Stimulated activated CD8-positive, alpha-beta memory T cell treated with anti-CD3 and anti-CD28 coated beads, Interleukin-7, amount 100 ng/mL, for 4 hours (primary cell): ENCODE results near the gene STEAP4.
"Not testable (repeated sequence)": the region's sequence is repeated elsewhere in the genome, so short reads cannot be mapped to it uniquely, and the experiment has no call there.

Source experiments
- DNase-seq, 2 donors: peaks; one replicate each; pipeline ENCODE4 v3.0.0-alpha.2; 2020; ENCODE audit warnings: low read depth in 2 of 2

STEAP4 gene

GRCh38 chr7:88268858-88269257 lies 37.8 kb downstream of the STEAP4 start:
- no peak for DNase-seq

DNA sequence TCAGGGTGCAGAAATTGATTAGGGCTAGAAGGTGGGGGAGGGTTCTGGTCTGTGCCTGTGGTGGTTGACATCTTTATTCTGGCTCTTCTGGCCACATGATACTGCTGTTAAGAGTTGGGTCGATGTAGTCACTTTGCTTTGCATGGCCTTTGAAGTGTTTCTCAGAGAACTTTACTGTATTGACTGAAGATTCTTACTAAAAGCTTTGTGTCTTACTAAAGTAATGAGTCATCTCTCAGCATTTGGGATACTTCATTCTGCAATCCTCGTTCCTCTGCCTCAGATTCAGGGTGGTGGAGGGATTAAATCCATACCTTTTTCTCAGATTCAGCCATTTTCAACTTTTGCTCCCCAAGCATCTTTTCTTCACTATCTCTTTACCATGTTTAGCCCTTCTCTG lies 38.6 kb downstream of the STEAP4 start:
- no peak for DNase-seq

DNA sequence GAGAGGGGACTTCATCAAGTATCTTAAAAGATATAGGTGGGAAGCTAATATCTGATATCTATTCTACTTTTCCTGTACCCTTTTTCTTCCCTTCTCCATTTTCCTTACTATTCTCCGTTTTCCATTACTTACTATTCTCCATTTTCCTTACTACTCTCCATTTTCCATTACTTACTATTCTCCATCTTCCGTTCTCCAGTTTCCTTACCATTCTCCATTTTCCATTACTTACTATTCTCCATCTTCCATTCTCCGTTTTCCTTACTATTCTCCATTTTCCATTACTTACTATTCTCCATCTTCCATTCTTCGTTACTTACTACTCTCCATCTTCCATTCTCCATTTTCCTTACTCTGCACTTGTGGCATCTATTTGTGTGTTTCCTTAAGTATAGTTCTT lies 39.3 kb downstream of the STEAP4 start:
- no peak for DNase-seq

DNA sequence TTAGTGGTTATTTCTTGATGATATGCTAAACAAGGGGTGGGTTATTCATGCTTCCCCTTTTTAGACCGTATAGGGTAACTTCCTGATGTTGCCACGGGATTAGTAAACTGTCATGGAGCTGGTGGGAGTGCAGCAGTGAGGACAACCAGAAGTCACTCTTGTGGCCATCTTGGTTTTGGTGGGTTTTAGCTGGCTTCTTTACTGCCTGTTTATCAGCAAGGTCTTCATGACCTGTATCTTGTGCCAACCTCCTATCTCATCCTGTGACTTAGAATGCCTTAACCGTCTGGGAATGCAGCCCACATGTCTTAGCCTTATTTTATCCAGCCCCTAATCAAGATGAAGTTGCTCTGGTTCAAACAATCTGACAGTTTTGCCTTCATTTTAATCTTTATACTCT lies 41.7 kb downstream of the STEAP4 start:
- DNase-seq, result not testable (repeated sequence)

- DNase-seq, result no peak
These were observed 44.1 kb downstream of the STEAP4 start for GRCh38 chr7:88262562-88262961.

- no peak for DNase-seq
These were observed 46.0 kb downstream of the STEAP4 start for GRCh38 chr7:88260719-88261118.

- DNase-seq, result no peak
These were observed 46.9 kb downstream of the STEAP4 start for GRCh38 chr7:88259656-88260380.

GRCh38 chr7:88258296-88258695 lies 48.4 kb downstream of the STEAP4 start:
- not testable (repeated sequence) for DNase-seq

DNA sequence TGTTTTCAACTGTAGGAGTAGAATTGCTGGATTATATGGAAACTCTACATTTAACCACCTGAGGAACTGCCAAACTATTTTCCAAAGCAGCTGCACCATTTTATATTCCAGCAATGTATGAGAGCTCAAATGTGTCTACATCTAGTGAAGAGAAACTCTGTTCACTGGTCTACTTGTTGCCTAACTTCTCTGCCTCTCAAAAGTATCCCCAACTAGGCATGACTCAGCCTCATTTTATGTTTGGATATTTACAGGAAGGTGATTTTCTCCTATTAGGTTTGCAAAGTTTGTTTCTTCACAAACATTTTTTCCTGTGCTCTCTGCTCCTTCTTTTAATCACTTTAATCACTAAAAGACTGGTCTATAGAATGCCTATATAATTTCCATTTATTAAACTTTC lies 49.8 kb downstream of the STEAP4 start:
- no peak for DNase-seq

DNA sequence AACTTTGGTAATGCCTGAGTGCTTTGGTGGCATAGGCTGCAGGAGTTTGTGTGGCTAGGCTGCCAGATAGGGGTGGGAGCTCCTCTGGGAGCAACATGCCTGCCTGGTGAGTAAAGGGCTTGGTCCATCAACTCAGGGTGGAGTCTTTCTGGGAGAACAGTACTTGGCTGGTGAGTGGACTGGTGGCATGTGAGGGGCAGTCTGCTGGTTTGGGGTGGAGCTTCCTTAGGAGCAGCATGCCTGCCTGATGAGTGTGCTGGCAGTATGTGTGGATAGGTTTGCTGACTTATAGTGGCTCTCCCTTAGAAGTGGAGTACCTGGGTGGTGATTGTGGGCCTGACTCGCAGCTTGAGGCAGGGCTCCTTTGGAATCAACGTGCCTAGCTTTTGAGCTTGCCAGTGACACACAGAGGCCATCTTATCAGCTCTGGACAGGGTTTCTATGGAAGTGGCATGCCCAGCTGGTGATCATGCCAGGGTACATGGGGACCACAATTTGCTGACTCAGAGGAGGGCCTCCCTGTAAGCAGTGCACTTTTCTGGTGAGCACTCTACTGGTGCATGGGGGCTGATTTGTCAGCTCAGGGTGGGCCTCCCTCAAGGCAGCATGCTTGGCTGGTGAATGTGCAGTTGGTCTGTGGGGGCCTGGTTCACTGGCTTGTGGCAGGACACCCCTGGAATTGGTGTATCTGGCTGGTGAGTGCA lies 51.8 kb downstream of the STEAP4 start:
- DNase-seq, result no peak

DNA sequence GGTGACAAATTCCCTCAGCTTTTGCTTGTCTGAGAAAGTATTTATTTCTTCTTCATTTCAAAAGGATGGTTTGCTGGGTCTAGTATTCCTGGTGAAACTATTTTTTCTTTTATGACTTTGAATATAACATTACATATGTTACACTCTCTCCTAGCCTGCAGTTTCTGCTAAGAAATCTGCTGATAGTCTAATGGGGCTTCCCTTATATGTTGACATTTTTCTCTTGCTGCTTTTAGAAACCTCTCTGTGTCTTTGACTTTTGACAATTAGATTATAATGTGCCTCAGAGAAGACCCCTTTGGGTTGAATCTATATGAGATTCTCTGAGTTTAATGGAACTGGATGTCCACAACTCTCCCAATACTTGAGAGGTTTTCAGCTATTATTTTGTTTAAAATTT lies 53.1 kb downstream of the STEAP4 start:
- no peak for DNase-seq

GRCh38 chr7:88244258-88244657 lies 62.4 kb downstream of the STEAP4 start:
- DNase-seq, result no peak

DNA sequence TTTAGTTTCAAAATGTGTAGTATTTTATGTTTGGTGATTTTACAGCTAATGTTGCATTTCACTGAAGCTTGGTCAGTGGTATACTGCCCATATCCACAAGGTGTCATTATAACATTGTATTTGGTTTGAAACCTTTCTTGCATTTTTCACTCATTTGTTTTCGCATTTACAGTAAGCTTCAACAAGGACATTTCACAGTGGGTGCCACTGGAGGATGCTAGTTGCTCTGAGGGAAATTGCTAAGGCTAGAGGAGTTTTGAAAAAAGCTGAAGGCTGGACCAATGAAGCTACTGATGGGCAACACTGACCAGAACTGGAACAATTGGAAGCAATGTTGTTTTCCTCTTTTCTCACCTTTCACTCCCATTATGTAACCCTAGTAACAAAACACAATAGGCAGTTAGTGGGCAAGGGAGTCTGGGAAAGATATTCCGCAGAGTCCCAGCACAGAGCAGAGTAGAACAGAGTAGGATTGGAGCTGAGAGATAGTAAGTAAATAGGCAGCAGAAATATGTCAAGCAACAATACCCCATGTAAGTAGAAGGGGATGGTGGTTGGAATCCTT lies 63.3 kb downstream of the STEAP4 start:
- no peak for DNase-seq

DNA sequence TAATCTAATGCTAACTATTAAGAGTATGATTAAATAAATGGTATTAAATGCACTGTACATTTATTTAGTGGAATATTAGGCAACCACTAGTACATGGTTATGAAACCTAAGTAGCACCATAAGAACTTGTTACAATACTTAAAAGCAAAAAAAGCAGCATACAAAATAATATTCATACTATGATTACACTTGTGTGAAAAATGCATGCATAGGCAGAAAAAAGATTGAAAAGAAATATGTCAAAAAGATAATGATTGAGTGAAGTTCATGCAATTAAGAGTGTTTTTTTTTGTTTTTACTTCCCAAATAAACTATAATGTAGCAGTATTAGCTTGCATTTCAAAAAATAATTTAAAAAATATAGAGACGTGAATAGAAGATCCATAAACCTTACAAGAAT lies 66.8 kb downstream of the STEAP4 start:
- DNase-seq, result no peak

DNA sequence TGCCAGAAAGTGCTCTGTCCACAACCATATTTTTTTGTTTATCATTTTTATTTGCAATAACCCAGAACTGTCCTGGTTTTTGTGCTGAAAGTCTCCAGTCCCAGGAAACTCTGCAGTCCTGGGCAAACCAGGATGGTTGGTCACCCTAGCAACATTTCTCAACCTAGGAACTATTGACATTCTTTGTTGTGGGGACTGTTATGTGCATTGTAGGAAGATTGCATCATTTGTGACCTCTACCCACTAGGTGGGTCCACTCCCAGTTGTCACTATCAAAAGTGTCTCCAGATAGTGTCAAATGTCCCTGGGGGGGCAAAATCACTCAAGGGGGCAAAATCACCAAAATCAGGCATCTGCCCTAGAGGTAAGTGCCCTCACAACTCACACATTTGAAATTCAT lies 72.9 kb downstream of the STEAP4 start:
- no peak for DNase-seq

GRCh38 chr7:88230646-88231045 lies 76.0 kb downstream of the STEAP4 start:
- no peak for DNase-seq

- DNase-seq, result no peak
These were observed 77.2 kb downstream of the STEAP4 start for GRCh38 chr7:88229302-88229995.

DNA sequence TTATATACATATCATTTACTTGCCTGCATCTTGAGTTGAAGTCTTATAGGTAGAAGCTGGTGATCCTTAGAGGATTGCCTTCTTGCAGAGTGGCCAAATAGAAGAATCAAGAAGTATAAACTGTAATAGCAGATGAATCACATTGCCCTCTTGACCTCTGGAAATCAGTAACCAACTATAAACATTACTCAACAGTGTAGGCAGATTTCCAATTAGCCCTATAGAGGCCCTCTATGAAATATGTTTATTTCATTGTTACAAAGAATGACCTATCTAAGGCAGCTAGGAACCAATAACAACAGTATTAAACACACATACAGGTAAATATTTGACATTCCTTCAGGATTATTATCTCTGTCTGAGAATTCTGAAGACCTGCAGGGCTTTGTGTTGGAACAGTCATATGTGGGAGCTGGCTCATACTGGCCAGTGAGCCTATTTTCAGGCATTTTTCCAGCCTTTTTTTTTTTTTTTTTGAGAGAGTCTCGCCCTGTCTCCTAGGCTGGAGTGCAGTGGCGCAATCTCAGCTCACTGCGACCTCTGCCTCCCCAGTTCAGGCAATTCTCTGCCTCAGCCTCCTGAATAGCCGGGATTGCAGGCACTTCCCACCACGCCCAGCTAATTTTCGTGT lies 79.7 kb downstream of the STEAP4 start:
- DNase-seq, result no peak

- no peak for DNase-seq
These were observed 80.5 kb downstream of the STEAP4 start for GRCh38 chr7:88226201-88226600.

- no peak for DNase-seq
These were observed 82.0 kb downstream of the STEAP4 start for GRCh38 chr7:88224601-88225275.

GRCh38 chr7:88223265-88223664 lies 83.4 kb downstream of the STEAP4 start:
- DNase-seq, result no peak
